Colonic mucosa (tissue), 4 donors: ENCODE measurements around the gene AKAP6. TPM values are rescaled to one million over a fixed set of nuclear protein-coding genes. Genes with fewer than 3 reads are reported as not detected.

Source experiments
- DNase-seq: peaks from one replicate; pipeline ENCODE4 v3.0.0-alpha.2; 2020
- H3K27ac ChIP-seq: fragments of 200-600 bp; one replicate; pipeline ENCODE4 v1.8.0; 2021
- H3K27me3 ChIP-seq: fragments of 200-600 bp; one replicate; pipeline ENCODE4 v1.8.0; 2021
- H3K36me3 ChIP-seq: fragments of 200-600 bp; one replicate; pipeline ENCODE4 v1.8.0; 2021
- H3K4me1 ChIP-seq: fragments of 200-600 bp; one replicate; pipeline ENCODE4 v1.8.0; 2021; ENCODE audit warnings: mild to moderate bottlenecking
- H3K4me3 ChIP-seq: fragments of 200-600 bp; one replicate; pipeline ENCODE4 v1.8.0; 2021
- H3K9ac ChIP-seq, 2 donors: one replicate each; pipeline ENCODE4 v1.7.0; 2013; ENCODE audit warnings: control low read depth in 2 of 2, low read depth in 2 of 2, low read length in 2 of 2
- H3K9me3 ChIP-seq: fragments of 200-600 bp; one replicate; pipeline ENCODE4 v1.8.0; 2021
- intact Hi-C: fragments of 100-400 bp; cut with DNase I; formaldehyde crosslinking; loops from one replicate; pipeline ENCODE4 v1.14.1; 2022
- total RNA-seq, 2 donors: library from RNA; stranded (reverse); fragmentation: NEBNext Ultra II Directional in 1 of 2; extraction: Animal tissue kit (Norgen Biotek cat#: 25700) in 1 of 2; gene quantifications; one replicate each; pipeline ENCODE4 v1.2.1, GENCODE V29; 2021
- TF ChIP-seq, protein P1 (sequence below): fragments of 200-600 bp; IDR thresholded peaks from one replicate; pipeline ENCODE4 v1.8.0; 2022; ENCODE audit warnings: antibody characterized with exemption, mild to moderate bottlenecking
- donor health status: healthy.
- donor health status: DM: no; HTN: no; CAD: no.
- donor health status: DM: no; HTN: no; CAD: no.

AKAP6 gene
- total RNA-seq, 2 donors from 2014 or later = 1.3 to 10.3 TPM

DNA sequence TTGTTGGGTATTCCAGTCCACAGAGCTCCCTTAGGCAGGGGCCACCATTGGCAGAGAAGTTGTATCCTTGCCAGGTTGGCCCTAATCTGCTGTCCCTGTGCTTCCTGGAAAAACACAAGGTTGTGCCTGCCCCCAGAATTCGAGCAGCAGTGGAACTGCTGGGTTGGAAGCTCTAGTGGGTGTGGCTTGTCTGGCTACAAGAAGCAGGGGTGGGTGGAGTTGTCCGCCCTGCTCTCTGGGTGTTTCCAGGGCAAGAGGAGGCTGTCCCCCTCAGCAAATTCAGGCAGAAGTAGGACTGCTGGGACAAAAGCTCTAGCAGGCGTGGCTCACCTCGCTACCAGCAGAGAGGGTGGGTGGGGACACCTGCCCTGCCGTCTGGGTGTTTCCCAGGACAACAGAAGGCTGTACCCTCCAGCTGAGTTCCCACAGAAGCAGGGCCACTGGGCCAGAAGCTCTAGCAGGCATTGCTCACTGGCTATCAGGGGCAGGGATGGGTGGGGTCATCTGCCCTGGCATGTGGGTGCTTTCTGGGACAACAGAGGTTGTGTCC is 536.8 kb downstream of the AKAP6 start:
- H3K27me3 ChIP-seq = no peaks in the 10 kb centered on the region
- H3K4me3 ChIP-seq = no peak overlapping the region
- TF ChIP-seq, protein P1, sequence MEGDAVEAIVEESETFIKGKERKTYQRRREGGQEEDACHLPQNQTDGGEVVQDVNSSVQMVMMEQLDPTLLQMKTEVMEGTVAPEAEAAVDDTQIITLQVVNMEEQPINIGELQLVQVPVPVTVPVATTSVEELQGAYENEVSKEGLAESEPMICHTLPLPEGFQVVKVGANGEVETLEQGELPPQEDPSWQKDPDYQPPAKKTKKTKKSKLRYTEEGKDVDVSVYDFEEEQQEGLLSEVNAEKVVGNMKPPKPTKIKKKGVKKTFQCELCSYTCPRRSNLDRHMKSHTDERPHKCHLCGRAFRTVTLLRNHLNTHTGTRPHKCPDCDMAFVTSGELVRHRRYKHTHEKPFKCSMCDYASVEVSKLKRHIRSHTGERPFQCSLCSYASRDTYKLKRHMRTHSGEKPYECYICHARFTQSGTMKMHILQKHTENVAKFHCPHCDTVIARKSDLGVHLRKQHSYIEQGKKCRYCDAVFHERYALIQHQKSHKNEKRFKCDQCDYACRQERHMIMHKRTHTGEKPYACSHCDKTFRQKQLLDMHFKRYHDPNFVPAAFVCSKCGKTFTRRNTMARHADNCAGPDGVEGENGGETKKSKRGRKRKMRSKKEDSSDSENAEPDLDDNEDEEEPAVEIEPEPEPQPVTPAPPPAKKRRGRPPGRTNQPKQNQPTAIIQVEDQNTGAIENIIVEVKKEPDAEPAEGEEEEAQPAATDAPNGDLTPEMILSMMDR = no peak
- intact Hi-C loops = no loop called here
- no peaks in the 10 kb centered on the region for H3K4me1 ChIP-seq
- no peaks in the 10 kb centered on the region for H3K36me3 ChIP-seq
- H3K9ac ChIP-seq = no peak overlapping the region
- no peaks in the 10 kb centered on the region for H3K9me3 ChIP-seq
- DNase-seq = no peak
- H3K27ac ChIP-seq = no peak overlapping the region

DNA sequence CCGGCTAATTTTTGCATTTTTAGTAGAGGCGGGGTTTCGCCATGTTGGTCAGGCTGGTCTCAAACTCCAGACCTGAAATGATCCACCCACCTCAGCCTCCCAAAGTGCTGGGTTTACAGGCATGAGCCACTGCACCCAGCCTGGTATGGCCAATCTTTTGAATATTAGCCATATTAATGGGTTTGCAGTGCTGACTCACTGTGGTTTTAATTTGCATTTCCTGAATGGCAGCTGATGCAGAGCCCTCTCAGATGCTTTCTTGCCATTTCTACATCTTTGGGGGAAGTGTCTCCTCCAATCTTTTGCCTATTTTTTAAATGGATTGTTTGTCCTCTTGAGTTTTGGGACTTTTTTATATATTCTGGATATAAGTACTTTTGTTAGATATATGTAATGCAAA is 554.1 kb downstream of the AKAP6 start:
- TF ChIP-seq, protein P1 = no peak
- Histone ChIP-seq H3K27ac (no peak overlapping the region), H3K9ac (no peak overlapping the region), H3K36me3 (no peaks in the 10 kb centered on the region), H3K27me3 (no peaks in the 10 kb centered on the region), H3K4me3 (no peak overlapping the region), H3K9me3 (no peaks in the 10 kb centered on the region), H3K4me1 (no peaks in the 10 kb centered on the region)
- intact Hi-C loops = no loop called here
- no peak for DNase-seq

Other genes with a start within 250 kb of the AKAP6 start
- not detected for gene RNU6-7, start 127.3 kb upstream of the AKAP6 start, total RNA-seq
- not detected for gene RNU6-8, start 126.0 kb upstream of the AKAP6 start, total RNA-seq